ENCODE results near the gene NINJ2. TPM values are rescaled to one million over a fixed set of nuclear protein-coding genes. Genes with fewer than 3 reads are reported as not detected.
"Not testable (repeated sequence)": the region's sequence is repeated elsewhere in the genome, so short reads cannot be mapped to it uniquely, and the experiment has no call there.

NINJ2 gene
- total RNA-seq, 1 donor from 2014 or later: not detected

DNA sequence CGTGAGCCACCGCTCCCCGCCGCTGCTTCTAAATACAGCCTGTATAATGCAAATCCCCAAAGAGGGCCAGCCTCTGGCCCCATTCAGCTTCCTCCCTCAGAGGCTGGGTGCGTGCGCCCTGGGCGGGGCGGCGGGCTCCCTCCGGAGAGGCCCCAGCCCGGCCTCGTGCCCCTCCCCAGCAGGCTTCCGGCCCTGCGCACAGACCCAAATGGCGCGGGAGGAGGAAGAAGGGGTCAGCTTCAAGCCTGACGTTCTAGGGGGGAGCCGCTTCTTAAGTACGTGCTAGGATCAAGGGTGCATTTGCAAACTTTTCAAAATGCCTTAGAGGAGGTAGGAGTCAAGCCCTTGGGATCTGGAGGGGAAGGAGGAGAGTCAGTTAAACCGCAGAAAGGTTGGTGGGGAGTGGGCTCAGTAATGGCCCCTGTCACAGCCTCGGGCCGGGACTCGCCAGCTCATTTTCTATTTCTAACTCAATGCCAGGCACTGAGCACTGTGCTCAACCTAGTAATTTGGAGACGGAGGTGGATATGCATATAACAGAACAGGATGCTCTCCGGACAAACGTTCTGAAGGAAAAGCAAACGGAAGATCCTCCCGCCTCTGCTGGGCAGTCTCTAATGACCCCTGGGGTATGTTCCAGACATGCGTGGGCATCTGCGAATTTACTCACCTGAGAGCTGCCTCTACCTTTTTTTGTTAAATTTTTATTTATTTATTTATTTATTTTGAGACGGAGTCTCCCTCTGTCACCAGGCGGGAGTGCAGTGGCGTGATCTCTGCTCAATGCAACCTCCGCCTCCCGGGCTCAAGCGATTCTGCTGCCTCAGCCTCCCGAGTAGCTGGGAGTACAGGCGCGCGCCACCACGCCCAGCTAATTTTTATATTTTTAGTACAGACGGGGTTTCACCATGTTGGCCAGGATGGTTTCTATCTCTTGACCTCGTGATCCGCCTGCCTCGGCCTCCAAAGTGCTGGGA, 32.3 kb downstream of the NINJ2 start:
- no peak overlapping the region for H3K4me3 ChIP-seq (ENCODE audit: low read depth, low read length)
- DNase-seq (ENCODE audit: low read depth): no peak
- TF ChIP-seq, protein P1, sequence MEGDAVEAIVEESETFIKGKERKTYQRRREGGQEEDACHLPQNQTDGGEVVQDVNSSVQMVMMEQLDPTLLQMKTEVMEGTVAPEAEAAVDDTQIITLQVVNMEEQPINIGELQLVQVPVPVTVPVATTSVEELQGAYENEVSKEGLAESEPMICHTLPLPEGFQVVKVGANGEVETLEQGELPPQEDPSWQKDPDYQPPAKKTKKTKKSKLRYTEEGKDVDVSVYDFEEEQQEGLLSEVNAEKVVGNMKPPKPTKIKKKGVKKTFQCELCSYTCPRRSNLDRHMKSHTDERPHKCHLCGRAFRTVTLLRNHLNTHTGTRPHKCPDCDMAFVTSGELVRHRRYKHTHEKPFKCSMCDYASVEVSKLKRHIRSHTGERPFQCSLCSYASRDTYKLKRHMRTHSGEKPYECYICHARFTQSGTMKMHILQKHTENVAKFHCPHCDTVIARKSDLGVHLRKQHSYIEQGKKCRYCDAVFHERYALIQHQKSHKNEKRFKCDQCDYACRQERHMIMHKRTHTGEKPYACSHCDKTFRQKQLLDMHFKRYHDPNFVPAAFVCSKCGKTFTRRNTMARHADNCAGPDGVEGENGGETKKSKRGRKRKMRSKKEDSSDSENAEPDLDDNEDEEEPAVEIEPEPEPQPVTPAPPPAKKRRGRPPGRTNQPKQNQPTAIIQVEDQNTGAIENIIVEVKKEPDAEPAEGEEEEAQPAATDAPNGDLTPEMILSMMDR (conservative IDR thresholded peaks at IDR 0.05; ENCODE audit: low read depth, low read length): no peak

DNA sequence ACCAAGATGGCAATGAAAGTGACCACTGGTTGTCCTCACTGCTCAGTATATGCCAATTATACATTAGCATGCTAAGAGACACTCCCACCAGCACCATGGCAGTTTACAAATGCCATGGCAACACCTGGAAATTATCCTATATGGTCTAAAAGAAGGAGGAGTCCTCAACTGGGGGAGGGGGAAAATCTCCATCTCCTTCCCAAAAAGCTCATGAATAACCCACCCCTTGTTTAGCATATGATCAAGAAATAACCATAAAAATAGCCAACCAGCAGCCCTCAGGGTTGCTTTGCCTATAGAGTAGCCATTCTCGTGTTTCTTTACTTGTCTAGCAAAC, 34.5 kb downstream of the NINJ2 start:
- DNase-seq (ENCODE audit: low read depth): not testable (repeated sequence)

DNA sequence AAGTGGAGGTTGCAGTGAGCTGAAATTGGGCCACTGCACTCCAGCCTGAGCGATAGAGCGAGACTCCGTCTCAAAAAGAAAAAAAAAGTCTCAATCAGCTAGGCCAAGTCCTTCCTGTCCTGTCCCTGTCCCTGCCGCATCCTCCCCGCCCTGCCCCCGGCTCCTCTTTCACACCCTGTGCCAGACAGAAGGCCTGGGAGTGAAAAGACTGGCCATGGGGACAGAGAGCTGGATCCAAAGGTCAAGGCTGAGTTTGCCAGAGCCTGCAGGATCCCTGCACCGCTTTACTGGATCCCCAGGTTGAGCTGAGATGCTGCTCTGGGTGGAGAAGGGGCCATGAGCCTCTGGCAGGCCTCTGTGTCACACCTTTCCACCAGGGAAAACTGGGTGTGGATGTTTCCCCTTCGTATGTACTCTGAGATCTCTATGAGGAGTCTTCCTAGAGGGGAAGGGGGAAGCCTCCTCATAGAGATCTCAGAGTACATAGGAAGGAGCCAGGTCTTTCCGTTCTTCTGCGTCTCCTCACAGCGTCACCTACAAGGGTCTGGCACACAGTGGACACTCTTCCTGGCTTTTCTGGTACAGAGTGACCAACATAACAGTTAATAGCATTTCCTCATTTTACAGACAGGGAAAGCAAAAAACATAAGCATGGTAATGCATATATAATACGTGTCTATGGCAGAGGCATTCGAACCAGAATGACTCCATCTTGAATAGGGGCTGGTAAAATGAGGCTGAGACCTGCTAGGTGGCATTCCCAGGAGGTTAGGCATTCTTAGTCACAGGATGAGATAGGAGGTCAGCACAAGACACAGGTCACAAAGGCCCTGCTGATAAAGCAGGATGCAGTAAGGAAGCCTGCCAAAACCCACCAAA, 35.1 kb downstream of the NINJ2 start:
- H3K4me3 ChIP-seq (ENCODE audit: low read depth, low read length): no peak overlapping the region
- TF ChIP-seq, protein P1 (conservative IDR thresholded peaks at IDR 0.05; ENCODE audit: low read depth, low read length): no peak
- DNase-seq (ENCODE audit: low read depth): no peak

More for the DNA sequence above, 34.5 kb downstream of the NINJ2 start:
- H3K4me3 ChIP-seq (ENCODE audit: low read depth, low read length): not testable (repeated sequence)

DNA sequence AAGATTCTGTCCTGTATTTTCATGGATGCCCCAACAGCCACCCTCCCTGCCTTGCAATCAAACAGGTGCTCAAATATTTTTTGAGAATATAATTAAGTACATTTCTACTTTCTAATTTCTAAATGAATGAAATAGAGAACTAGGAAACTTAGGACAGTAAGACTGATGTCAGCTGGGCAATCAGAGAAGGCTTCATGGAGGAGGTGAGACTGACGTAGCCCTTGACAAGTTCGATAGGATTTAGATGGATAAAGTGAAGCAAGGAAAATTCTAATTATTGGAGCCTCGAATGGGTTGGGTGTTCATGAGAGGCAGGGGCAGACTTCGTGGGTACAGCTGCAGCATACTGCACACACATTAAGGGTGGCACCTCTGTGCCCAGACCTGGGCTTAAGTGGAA, 36.0 kb downstream of the NINJ2 start:
- H3K4me3 ChIP-seq (ENCODE audit: low read depth, low read length): no peak overlapping the region
- TF ChIP-seq, protein P1 (conservative IDR thresholded peaks at IDR 0.05; ENCODE audit: low read depth, low read length): no peak
- DNase-seq (ENCODE audit: low read depth): no peak

DNA sequence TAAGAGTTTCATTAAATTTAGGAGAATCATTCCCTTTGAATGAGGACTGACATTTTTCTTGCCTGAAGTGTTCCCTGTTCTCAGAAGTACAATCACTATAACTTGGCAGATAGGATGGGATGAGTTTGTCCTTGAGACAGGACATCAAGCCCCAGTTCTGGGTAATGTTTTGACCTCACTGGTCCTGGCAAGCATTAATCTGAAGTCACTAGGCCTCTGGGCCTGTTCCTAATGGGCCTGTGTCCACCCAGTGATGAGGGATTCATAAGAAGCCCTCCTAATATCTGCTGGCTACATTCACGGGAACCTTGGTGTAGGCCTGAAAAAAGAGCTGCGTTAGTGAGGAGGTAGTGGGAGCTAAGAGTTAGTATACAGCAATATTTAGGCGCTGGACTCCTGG, 37.2 kb downstream of the NINJ2 start:
- DNase-seq (ENCODE audit: low read depth): no peak
- no peak overlapping the region for H3K4me3 ChIP-seq (ENCODE audit: low read depth, low read length)
- TF ChIP-seq, protein P1 (conservative IDR thresholded peaks at IDR 0.05; ENCODE audit: low read depth, low read length): no peak

DNA sequence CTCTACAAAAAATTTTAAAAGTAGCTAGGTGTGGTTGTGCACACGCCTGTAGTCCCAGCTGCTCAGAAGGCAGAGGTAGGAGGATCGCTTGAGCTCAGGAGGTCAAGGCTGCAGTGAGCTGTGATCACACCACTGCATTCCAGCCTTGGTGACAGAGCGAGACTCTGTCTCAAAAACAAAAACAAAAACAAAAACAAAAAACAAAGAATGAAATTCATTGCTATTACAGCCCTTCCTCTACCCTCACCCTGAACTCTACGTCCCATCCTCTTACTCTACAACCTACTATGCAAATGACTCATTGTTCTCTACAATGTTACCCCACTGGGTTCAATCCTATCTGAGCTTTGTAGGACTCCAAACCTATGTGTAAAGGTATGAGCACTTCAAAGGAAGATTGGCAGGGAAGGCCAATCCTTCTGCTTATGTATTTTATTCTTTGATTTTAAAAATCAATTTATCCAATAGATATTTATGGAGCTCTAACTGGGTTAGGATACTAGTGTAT, 39.3 kb downstream of the NINJ2 start:
- H3K4me3 ChIP-seq (ENCODE audit: low read depth, low read length): no peak overlapping the region
- TF ChIP-seq, protein P1 (conservative IDR thresholded peaks at IDR 0.05; ENCODE audit: low read depth, low read length): no peak
- DNase-seq (ENCODE audit: low read depth): no peak

Data from epithelial cell of proximal tubule (primary cell).